RWPE2 (cell line): Measurements from ENCODE around the gene RNF17.
A peak's percentile ranks its signal among the peaks of the same experiment; 100 is the strongest.

ENCODE experiments used
- ATAC-seq: fragments of 200-7000 bp; cut with Tn5 transposase; 3 replicates; pipeline ENCODE4 v1.9.1; 2021; ENCODE audit warnings: low read depth
- DNase-seq: peaks from one replicate; pipeline ENCODE4 v3.0.0-alpha.2; 2020; ENCODE audit warnings: low spot score
- H3K27ac ChIP-seq: fragments of 450-650 bp; 2 replicates; pipeline ENCODE4 v1.5.1; 2017; ENCODE audit warnings: mild to moderate bottlenecking; ENCODE audit not compliant: poor library complexity, severe bottlenecking
- H3K27me3 ChIP-seq: fragments of 250-450 bp; sonication (Bioruptor Pico); 2 replicates; pipeline ENCODE4 v1.5.1; 2021; ENCODE audit warnings: mild to moderate bottlenecking, moderate library complexity; ENCODE audit not compliant: insufficient read depth, poor library complexity, severe bottlenecking
- H3K36me3 ChIP-seq: fragments of 250-450 bp; sonication (Bioruptor Pico); 2 replicates; pipeline ENCODE4 v1.5.1; 2020; ENCODE audit warnings: low read depth, mild to moderate bottlenecking, moderate library complexity
- H3K4me1 ChIP-seq: fragments of 250-450 bp; sonication (Bioruptor Pico); 2 replicates; pipeline ENCODE4 v1.5.1; 2021; ENCODE audit warnings: mild to moderate bottlenecking, moderate library complexity; ENCODE audit not compliant: insufficient read depth, poor library complexity, severe bottlenecking
- H3K4me3 ChIP-seq: fragments of 250-450 bp; sonication (Bioruptor Pico); 2 replicates; pipeline ENCODE4 v1.5.1; 2021; ENCODE audit warnings: mild to moderate bottlenecking, moderate library complexity; ENCODE audit not compliant: severe bottlenecking
- H3K9me3 ChIP-seq: fragments of 250-450 bp; sonication (Bioruptor Pico); 2 replicates; pipeline ENCODE4 v1.5.1; 2021; ENCODE audit warnings: mild to moderate bottlenecking, moderate library complexity; ENCODE audit not compliant: severe bottlenecking
- CTCF ChIP-seq: fragments of 450-650 bp; IDR thresholded peaks from one replicate; pipeline ENCODE4 v1.5.1; 2017; ENCODE audit warnings: mild to moderate bottlenecking, moderate library complexity; ENCODE audit not compliant: poor library complexity, severe bottlenecking

RNF17 gene

DNA sequence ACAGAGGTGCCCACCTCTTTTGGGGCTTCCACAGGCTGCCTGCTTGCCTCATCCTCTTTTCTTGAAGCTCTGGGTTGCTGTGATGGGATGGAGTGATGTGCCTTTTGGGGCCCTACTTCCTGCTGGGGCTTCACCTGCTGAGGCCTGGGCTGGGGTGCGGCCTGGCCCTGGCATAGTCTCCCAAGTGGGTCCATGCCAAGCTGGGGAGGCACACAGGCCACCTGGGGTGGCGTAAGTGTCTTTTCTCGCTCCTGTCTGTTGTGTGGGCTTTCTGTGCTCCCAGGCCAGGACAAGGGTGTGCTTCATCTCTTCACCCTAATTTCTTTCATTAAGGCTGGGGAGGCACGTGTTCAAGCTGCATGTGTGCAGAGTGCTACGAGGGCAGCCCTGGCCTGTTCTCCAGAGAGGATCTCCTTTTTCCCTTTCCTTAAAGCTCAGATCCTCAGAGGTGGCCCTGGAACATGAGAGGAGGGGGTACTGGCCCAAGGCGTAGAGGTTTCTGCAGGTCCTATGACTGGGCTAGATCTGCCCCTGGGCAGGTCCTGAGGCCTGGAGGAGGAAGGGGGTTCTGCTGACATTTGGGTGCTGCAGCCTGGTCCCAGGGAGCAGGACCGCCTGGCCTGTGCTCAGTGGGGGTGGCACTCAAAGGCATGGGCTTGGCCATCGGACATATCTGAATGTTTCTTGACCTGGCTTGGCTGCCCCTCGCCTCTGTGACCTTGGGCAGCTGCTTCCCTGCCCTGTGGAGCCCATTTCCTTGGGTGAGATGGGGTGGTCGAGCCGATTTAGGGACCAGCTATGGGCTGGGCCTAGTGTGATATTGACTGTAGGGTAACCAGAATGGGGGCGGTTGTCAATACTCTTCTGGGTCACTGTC, 23.7 kb upstream of the RNF17 start:
- no peak overlapping the region for H3K27ac ChIP-seq
- H3K4me3 ChIP-seq: no peak overlapping the region
- ATAC-seq: no peak
- no peaks in the 10 kb centered on the region for H3K27me3 ChIP-seq
- no peaks in the 10 kb centered on the region for H3K36me3 ChIP-seq
- DNase-seq: no peak
- TF ChIP-seq CTCF: no peak
- no peaks in the 10 kb centered on the region for H3K4me1 ChIP-seq
- no peaks in the 10 kb centered on the region for H3K9me3 ChIP-seq

DNA sequence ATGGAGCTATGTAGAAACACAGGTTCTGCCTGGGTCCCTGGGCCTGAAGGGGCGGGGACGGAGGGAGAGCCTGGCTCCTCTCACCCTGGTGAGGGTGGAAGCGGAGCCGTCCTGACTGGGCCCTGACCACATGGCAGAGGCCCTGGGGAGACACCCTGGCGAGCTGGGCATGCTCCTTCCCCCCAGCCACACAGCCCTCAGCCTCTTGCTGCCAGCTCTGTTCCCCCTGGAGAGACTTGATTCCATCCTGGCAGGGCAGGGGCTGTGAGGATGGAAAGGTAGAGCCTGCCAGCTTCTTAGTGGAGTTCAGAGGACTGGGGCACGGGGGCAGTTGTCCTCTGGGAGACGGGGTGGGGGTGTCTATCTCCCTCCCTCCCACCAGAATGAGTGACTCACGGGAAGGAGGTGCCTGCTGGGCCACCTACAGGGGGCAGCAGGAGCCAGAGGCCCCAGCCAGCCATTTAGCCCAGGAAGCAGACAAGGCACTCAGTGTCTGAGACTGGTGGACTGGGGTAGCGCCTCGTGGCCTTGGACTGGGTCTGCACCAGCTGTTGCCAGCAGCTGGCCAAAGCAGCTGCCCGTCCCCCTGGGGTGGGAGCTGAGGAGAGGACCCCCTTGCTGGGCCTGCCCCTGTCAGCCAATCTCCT, 22.8 kb upstream of the RNF17 start:
- Histone ChIP-seq H3K4me1 (no peaks in the 10 kb centered on the region), H3K36me3 (no peaks in the 10 kb centered on the region), H3K27ac (no peak overlapping the region), H3K27me3 (no peaks in the 10 kb centered on the region), H3K4me3 (no peak overlapping the region), H3K9me3 (no peaks in the 10 kb centered on the region)
- no peak for ATAC-seq
- DNase-seq: no peak
- no peak for TF ChIP-seq CTCF

DNA sequence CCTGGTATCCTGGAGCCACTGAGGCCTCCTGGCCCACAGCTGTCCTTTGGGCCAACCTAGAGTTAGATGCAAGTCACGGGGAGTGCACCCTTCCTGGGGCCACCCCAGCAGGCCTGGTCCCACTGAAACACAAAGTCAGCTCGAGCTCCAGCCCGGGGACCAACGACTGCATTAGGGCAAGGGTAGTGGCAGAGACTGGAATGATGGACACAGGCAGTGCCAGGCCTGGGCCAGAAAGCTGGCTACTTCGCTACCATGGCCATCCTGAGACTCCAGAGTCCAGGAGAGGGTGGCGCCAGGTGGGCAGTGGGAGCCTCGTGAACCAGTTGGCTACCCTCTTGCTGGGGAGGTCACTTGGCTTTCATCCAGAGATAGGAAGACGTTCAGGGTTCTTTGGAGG, 22.2 kb upstream of the RNF17 start:
- no peaks in the 10 kb centered on the region for H3K9me3 ChIP-seq
- DNase-seq (no peak), ATAC-seq (no peak)
- no peaks in the 10 kb centered on the region for H3K36me3 ChIP-seq
- no peaks in the 10 kb centered on the region for H3K4me1 ChIP-seq
- no peak overlapping the region for H3K4me3 ChIP-seq
- no peak for TF ChIP-seq CTCF
- no peak overlapping the region for H3K27ac ChIP-seq
- no peaks in the 10 kb centered on the region for H3K27me3 ChIP-seq

DNA sequence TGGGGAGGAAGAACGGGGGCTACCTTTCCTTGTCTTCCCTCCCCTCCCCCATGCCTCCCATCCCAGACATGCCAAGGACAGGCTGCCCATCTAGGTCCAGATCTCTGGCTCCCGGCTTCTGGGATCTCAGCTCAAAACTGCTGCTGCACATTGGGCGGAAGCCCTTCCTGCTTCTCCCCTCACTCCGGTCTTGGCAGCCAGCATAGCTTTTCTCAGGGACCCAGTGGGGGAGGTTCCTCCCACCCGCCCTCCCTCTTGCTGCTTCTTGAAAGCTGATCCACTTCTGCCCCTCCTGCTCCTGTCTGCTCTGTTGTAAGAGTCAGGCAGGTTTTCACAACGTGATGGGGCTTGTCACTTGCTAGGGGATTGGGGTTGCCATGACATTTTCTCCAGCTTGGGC, 21.7 kb upstream of the RNF17 start:
- ATAC-seq: peak; percentile 30; the same call in 2 of the 3 replicates
- no peaks in the 10 kb centered on the region for H3K4me1 ChIP-seq
- no peak for DNase-seq

More for the DNA sequence above, 21.7 kb upstream of the RNF17 start:
- Histone ChIP-seq H3K4me3 (no peak overlapping the region), H3K27me3 (peaks cover 4% of the 10 kb centered on the region), H3K36me3 (no peaks in the 10 kb centered on the region), H3K9me3 (no peaks in the 10 kb centered on the region), H3K27ac (no peak overlapping the region)
- TF ChIP-seq CTCF: no peak
